ENCODE measurements around the gene LYRM9.
"Not testable (repeated sequence)": the region's sequence is repeated elsewhere in the genome, so short reads cannot be mapped to it uniquely, and the experiment has no call there.

The LYRM9 gene

DNA sequence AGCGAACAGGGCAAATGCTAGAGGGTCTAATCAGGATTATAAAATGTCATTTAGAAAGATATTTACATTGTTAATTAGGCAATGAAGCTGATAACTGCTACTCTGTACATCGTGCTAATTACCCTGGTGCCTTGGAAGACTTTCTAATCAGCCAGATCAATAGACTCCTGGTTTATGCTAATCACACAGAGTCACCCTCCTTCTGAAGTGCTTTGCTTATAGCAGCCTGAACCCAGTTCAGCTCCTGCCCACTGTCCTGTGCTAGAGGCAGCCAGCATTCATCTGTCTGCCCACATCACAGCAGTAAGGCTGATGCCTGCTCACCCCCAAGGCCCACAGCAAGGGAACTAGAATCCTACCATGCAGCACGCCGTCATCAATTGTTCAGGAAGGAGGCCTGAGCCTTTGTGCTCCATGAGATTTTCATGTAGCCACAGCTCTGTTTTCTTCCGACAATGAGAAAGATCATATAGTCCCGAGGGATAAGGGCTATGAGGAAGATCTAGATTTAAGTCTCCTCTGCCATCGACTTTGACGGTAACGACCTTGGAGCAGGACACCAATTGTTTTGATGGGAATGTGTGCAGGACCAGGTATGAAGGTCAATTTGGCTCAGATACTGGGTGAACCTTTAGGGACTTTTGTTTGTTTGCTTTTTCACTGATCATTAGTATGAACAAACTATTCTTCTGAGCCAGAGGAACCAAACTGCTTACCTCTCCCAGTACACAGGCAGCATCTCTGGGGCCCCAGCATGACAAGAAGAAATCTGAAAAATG, 12.5 kb upstream of the LYRM9 start:
- no peak for DNase-seq

DNA sequence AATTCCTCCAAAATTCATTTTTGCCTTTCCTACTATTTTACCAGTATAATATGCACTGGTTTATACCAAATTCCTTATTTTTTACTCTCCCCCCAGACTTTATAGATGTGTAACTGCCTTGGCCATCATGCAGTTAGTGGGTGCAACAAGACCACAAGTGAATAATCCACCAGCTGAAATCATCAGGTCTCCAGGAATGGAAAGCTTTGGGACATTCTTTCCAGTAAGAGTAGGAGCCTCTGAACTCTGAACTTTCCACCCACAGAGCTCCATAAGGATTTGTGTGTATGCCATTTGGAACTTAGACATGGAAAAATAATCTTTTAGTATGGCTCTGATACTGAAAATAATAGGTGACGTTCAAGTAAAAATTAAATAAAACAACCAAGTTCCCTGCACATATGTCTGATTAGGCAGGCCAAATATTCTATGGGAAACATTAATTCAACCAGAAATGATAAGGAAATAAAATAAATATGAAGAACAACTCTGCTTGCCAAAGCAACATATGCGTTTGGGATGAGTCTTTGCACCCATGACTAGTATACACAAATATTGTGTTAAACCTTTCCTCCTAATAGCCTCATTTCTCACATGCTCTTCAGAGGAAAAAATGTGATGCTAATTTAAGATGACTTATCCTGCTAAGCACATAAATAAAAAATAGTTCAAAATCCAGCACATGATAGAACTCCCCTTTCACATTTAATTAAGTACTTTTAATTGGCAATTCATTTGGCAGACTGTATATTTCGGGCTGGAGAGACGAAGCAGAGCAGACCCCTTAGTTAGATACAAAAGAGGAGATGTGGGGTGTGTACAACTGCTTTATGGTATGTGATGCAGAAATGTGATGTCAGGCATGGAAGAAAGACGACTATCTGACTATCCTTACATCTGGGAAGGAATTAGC, 11.6 kb upstream of the LYRM9 start:
- no peak for DNase-seq

DNA sequence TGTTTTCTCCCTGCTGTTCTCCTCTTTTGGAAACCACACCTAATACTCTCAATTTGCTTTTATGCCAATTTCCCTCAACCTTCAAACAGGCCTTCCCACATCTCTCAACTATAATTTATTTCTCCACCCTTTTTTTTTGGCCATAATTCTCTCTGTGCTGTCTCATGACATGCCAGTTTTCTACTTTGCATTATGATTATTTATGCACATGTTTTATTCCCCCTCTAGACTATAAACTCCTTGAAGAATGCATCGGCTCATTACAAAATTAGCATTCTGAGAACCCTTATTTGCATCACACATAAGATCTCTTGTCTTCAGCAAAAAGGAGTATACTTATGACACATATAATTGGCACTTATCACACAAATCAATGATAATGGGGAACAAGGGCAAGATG, 10.9 kb upstream of the LYRM9 start:
- DNase-seq, result no peak

DNA sequence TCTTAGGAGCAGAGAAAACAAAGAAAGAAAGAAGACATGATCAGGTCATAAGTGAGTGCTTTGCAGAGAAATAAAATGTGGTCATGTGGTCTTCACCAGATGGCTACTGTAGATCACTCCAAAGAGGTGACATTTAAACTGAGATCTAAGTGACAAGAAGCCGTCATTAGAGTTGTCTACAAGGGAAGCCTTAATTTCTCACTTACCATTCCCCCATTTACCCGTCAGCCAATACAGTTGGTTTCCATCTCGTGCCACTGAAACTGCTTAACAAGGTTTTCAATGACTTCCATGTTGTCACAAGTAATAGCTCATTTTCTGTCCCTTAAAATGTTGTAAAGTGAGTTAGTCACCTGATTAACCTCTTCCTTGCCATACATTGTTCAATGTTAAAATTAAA, 6.4 kb upstream of the LYRM9 start:
- no peak for DNase-seq

DNA sequence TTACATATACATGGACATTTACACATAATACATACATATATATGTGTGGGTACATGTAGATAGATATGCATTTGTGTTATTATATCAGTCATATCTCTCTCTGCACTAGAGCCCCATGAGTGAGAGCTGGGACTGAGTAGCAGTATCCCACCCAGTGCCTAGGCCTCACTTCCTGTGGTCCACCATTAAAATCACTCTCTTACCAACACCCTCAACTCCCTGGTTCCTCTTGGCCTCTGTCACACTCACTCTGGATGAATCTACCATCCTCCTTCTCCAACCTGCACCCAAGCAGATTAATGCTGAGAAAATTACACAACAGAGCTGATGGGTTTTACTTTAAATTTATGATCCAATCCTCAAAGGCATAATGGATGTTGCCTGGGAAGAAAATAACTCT, 4.9 kb upstream of the LYRM9 start:
- DNase-seq, result no peak

DNA sequence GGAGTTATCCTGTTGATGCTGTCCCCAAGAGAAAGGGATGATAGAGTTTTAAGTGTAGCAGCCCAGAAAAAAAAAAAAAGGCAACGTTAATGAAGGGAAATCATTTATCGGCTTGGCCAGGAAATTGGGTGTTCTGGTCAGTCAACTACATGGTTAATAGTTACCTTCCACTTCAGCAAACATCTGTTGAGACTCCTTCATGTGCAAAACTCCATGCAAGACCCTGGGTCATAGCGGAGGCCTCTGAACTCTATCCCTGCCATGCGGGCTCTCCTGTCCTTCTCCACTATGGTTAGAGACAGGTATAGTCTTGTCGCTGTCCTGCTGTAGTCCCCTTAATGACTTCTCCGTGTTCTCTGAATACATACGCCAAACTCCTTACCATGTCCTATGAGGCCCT, 3.5 kb upstream of the LYRM9 start:
- DNase-seq, result no peak

DNA sequence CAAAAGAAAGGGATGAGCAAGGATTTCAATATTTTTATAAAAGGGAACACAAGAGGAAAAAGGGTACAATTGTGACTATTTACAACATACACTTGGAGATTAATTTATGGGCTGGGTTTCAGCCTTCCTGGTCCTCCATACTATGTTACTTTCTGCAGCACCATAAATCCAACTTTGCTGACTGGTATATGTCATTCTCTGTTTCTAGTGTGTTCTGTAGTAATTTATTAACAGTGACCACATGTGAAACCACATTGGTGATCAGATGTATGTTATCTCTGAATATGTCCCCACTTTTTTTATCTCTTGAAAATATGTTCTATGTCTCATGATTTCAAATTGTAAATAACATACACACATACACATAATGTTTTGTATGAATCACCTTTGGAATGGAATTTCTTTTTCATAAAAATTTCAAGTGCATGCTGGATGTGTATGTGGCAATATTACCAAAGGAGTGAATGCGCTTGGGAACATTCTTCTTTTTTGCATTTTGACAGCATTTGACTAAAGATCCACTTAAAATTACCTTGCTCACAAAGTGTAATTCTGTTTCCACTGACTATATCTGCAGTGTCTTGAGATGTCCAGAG, 2.9 kb upstream of the LYRM9 start:
- DNase-seq, result no peak

DNA sequence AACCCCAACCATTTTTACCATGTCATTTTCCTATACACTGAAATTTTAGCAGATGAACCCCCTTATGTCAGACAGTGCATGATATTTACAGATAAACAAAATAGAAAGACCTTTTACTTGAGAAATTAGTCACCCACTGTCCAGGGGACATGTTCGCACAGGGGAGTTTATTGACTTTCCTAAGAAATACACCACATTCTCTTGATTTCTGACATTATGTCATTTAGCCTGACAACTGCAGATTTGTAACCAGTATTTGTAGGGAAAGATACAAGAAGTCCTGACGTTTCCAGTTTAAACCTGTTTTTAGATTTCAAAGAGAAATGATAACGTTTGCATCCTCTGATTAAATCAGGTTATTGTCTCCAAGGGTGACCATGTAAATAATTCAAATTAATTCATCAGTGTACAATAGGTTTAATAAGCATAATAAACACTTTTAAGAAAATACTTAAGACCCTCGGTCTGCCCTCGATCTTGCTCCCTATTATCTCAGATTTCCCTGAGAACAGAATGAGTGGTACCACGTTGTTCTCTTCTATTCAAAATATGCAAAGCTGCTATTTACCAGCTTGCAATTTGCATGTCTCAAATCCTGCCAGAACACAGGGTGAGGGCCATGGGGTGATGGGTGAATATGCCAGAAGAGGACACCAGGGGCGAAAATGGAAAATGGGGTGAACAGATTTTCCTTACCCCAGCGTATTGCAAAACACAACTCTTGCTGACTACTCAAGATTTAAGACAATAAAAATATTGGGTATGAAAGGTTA, 2.1 kb upstream of the LYRM9 start:
- no peak for DNase-seq

DNA sequence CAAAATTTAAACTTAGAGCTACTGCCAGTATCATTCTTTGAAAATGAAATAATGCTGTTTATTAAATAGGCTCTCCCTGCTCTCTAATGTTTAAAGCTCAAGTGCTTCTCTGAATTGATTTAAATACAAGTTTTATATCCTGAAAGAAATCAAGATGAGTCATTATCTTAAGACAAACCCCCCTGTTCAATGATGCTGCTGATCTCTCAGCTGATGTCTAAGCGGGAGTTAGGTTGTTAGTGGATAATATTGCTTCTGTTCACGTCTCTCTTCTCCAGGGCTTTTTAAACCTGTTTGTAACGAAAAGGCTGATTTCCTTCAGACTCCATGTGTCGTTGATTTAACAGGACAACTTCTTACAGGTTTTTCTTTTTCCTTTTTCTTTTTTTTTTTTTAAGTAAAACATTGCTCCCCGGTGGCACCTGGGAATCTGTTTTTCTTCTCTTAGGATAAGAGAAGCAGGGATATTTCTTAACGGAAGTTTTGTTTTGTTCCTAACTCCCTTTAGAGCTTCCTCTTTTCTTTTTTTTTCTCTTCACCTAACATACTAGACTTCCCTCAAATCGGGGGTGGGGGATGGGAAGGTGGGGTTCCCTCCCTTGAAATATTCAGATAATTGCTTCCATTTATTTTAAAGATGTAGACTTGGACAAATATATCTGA, 807 bp upstream of the LYRM9 start:
- no peak for DNase-seq

DNA sequence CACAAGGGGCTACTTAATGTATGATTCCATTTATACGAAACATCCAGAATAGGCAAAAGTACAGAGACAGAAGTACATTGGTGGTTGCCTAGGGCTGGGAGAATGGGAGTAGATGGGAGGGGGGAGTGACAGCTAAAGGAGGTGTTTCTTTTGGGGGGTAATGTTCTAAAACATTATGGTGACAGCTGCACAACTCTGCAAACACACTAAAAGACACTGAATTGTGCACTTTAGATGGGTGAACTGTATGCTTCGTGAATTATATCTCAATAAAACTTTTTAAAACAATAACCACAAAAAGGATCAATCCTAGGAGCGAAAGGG, 661 bp downstream of the LYRM9 start:
- DNase-seq, result no peak

DNA sequence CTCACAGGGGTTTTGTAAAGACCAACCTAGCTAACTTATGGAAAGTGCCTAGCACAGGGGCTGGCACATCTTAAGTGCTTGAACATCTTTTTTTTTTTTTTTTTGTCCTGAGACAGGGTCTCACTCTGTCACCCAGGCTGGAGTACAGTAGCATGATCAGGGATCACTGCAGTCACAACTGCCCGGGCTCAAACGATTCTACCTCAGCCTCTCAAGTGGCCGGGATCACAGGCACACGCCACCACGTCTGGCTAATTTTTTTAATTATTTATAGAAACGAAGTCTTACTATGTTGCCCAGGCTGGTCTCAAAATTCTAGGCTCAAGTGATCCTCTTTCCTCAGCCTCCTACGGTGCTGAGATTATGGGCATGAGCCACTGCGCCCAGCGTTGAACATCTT, 1.3 kb downstream of the LYRM9 start:
- no peak for DNase-seq

DNA sequence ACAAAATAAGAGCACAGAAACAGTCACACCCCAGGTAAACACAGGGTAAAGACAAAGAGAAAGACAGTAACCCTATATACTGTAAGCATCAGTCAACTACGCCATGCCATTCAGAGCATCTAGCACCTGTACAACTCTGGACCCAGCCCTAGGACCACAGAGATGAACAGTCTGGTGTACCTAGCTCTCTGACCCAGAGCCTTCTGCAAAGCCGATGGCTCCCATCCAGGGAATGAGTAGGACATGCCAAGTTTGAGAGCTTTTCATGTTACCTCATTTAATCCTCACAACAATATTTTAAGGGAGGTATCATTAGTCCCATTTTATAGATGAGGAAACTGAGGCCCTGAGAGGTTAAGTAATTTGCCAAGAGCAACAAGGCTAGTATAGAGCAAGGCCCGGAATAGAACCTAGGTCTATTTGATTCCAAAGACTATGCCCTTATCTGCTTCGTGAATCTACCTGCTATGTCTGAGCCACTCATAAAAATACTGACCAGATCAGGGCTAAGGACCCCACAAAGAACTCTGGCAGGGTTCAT, 3.4 kb downstream of the LYRM9 start:
- DNase-seq, result no peak

DNA sequence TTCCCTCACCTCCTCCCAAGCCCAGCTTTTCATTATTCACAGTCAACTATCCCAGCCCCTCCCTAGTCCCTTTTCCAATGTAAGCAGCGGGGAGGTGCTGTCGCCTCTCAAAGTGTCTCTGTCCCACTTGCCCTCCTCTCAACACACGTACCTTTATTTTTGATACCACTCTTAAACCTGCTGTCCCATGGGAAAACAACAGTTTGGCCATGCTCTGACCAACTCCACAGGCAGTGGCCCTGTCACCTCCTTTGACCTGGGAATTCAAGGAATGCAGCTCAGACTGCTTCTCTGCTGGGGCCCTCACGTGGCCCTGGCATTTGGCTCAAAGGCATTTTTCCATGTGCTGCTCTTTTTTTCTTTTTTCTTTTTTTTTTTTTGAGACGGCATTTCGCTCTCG, 4.2 kb downstream of the LYRM9 start:
- peak; percentile 80 for DNase-seq

DNA sequence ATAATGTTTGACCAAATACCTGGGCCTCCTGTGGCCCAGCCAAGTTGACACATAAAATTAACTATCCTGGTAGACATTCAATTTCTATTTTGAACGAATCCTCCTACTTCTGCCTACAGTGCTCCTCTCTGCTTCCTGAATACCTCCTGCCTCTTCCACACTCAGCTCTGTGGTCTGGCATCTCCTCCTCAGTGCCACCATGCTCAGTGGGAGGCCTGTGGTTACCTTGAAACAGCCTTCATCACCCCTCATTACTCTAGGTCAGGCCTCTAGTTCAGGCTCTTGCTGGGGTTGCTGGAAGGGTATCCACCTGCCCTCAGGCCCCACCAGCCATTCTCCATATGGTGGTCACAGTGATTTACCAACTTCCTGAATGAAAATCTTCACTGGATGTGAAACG, 5.1 kb downstream of the LYRM9 start:
- peak; percentile 14 for DNase-seq

DNA sequence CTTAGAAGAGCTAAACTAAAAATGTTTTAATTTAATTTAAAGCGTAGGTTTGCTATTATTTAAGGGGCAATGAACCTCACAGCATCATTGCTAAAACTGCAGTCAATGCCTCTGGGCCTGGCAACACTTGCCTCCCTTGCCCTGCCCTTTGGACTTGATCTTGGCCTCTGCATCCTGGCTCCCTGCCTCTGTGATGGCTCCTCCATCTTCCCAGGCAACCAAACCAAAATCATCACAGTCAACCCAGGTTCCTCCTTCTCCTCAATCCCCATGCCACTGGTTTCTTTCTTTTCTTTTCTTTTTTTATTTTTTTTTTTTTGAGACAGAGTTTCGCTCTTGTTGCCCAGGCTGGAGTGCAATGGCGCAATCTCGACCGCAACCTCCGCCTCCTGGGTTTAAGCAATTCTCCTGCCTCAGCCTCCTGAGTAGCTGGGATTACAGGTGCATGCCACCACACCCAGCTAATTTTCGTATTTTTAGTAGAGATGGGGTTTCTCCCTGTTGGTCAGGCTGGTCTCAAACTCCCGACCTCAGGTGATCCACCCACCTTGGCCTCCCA, 6.7 kb downstream of the LYRM9 start:
- not testable (repeated sequence) for DNase-seq

DNA sequence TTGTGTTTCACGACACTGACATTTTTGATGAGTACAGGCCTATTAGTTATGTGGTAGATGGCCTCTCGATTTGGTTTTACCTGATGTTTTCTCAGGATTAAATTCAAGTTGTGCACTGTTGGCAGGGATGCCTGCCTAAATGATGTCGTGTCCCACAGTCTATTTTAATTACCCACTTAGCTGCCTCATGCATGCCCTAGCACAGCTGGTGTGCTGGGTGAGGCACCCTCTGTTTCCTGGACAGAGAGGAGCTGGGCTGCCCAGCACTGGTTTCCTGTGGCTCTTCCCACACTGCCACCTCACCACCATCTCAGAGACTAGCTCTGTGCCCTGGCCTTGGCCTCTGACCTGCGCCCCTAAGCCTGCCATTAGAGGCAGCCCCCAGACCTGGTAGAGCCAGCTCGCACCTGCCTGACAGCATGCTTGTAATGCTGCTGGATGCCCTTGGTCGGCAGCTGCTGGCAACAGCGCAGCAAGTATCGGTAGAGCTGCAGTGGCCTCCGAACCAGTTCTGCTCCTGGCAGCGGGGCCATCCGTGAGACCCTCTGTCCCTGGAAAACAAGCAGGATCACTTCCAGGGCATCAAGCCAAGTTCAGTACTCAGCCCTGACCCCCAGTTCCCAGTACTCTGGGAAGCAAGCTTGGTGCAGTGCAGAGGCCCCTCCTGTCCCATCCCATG, 10.9 kb downstream of the LYRM9 start:
- no peak for DNase-seq

DNA sequence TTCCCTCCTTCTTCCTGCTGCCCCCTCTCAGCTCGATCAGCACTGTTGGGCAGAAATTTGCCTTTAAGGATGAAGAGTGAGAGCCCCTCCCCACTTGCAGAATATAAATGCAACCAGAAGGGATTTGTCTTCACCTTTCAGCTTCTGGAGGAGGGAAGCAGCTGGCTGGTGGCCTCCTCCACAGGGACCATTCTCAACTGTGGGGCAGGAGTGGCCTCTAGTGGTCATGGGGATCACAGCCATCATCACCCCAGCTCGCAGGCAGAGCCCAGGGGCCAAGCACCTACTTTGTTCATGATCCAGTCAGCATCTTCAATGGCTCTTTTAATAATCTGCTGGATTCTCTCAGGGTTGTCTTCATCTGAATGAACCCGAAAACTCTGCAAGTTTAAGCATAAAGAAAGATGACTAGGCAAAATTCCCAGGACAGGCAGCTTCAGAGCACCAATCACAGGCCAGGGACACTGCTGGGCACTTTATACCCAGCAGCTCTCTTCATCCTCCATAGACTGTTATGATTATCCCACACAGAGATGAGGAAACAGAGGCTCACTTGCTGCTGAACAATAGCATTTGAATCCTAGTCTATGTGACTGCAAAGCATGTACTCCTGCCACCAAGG, 13.1 kb downstream of the LYRM9 start:
- DNase-seq, result peak; percentile 66

DNA sequence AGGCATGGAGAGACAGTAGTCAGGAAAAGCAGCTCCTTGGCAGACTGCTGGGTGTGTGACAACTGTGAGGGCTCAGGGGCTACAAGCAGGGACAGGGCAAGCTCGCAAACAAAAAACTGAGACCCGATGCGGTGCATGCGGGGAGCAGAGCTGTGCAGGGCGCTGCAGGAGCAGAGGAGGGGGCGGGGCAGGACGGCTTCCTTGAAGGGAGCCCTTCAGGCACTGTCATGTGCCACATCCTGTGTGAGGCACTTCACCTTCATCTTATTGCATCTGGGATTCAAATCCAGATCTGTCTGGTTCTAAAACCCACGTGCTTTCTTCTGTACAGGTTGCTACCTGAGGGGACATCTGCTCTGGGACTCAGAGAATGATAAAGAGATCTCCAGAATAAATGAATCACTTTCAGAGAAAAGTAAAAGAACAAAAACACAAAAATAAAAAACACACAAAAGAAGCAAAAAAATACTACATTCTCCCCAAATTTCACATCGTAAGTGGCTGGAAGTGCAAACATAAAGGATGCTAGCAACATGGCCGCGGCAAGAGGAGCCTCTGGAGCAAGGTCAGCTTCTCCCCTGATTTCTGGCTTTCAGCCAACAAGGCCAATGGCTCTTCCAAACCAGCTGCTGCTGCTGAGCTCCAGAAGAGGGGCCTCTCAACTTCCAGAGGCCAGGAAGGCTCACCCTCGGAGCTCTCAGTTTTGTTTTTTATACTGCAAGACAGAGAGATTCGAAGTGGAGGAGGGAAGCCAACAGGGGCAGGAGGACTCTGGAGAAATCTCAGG, 14.2 kb downstream of the LYRM9 start:
- no peak for DNase-seq

DNA sequence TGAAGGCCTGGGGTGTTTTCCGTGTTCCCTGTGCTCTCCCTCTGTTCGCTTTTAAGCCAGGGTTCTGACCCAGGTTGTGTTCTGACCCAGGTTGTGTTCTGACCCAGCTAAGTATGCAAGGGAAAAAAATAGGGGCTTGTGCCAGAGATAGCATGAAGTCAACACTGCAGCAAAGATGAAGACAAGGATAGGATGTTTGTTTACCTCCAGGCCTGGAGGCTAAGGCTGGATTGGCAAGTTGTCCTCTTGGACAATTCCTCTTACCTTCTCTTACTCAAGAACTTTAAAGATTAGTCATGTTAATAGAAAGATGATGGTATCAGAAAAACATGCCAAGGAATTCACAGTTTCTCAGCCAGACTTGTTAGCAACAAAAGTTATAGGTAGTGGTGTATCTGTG, 19.4 kb downstream of the LYRM9 start:
- DNase-seq, result no peak

DNA sequence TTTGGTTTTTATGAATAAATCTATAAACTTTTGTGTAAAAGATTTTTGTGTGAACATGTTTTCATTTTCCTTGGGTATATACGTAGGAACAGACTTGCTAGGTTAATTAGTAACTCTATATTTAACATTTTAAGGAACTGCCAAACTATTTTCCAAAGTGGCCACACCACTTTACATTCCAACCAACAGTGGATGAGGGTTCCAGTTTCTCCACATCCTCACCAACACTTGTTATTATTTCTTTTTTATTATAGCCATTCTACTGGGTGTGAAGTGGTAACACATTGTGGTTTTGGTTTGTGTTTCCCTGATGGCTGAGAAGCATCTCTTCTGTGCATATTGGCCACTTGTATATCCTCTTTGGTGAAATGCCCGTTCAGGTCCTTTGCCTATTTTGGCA, 20.0 kb downstream of the LYRM9 start:
- no peak for DNase-seq
